Endodermal cell (in vitro differentiated cells): Measurements from ENCODE around the gene COX4I2. TPM values are rescaled to one million over a fixed set of nuclear protein-coding genes. Genes with fewer than 3 reads are reported as not detected.
A peak's percentile ranks its signal among the peaks of the same experiment; 100 is the strongest.

Experiments
- DNase-seq: peaks from one replicate; pipeline ENCODE4 v3.0.0-alpha.2; 2017
- H3K27ac ChIP-seq: 2 replicates; pipeline ENCODE4 v1.5.1; 2013; ENCODE audit warnings: mild to moderate bottlenecking, low read depth, low read length, moderate library complexity
- H3K27me3 ChIP-seq: 2 replicates; pipeline ENCODE4 v1.6.1; 2013; ENCODE audit warnings: mild to moderate bottlenecking, low read length, moderate library complexity; ENCODE audit not compliant: insufficient read depth, control insufficient read depth, poor library complexity, severe bottlenecking
- H3K36me3 ChIP-seq: 2 replicates; pipeline ENCODE4 v1.7.0; 2013; ENCODE audit warnings: mild to moderate bottlenecking, low read length, moderate library complexity; ENCODE audit not compliant: control insufficient read depth, insufficient read depth
- H3K4me1 ChIP-seq: one replicate; pipeline ENCODE4 v1.7.0; 2013; ENCODE audit warnings: low read length; ENCODE audit not compliant: control insufficient read depth, insufficient read depth
- H3K4me3 ChIP-seq: 2 replicates; pipeline ENCODE4 v1.5.1; 2013; ENCODE audit warnings: mild to moderate bottlenecking, low read length, moderate library complexity
- H3K9ac ChIP-seq: 2 replicates; pipeline ENCODE4 v1.6.1; 2013; ENCODE audit warnings: mild to moderate bottlenecking, low read length, moderate library complexity; ENCODE audit not compliant: poor library complexity, severe bottlenecking; ENCODE audit errors: extremely low read depth
- H3K9me3 ChIP-seq: 2 replicates; pipeline ENCODE4 v1.6.1; 2013; ENCODE audit warnings: mild to moderate bottlenecking, low read length, moderate library complexity; ENCODE audit not compliant: control insufficient read depth
- H3K27ac Mint-ChIP-seq: 2 replicates; pipeline ENCODE4 v1.8.0; 2020; ENCODE audit warnings: mixed read lengths
- H3K27me3 Mint-ChIP-seq: 2 replicates; pipeline ENCODE4 v1.8.0; 2021; ENCODE audit warnings: mild to moderate bottlenecking, mixed read lengths; ENCODE audit not compliant: insufficient read depth
- H3K36me3 Mint-ChIP-seq: 2 replicates; pipeline ENCODE4 v1.8.0; 2020; ENCODE audit warnings: low read depth, mixed read lengths
- H3K4me1 Mint-ChIP-seq: 2 replicates; pipeline ENCODE4 v1.8.0; 2020; ENCODE audit warnings: mixed read lengths
- H3K4me3 Mint-ChIP-seq: 2 replicates; pipeline ENCODE4 v1.8.0; 2020; ENCODE audit warnings: mild to moderate bottlenecking, moderate library complexity, mixed read lengths
- H3K9me3 Mint-ChIP-seq: 2 replicates; pipeline ENCODE4 v1.8.0; 2020; ENCODE audit warnings: mild to moderate bottlenecking, mixed read lengths
- CTCF ChIP-seq: fragments of 200-600 bp; sonication (generic); conservative IDR thresholded peaks from 2 replicates; pipeline ENCODE4 v1.5.0; 2021; ENCODE audit warnings: antibody characterized with exemption, mild to moderate bottlenecking
- WGBS, 2 experiments: methylation state at CpG; one replicate each; pipeline versions ENCODE4 v1.1.5 to v1.1.7; 2013; ENCODE audit warnings: missing lambda C conversion rate in 2 of 2, mixed read lengths in 1 of 2; ENCODE audit not compliant: insufficient coverage in 1 of 2, insufficient read length in 1 of 2; 5-methylcytosine and 5-hydroxymethylcytosine counted together
- total RNA-seq, 2 donors: library from RNA; stranded (reverse); fragmentation: NEBNext Ultra II Directional in 1 of 2; extraction: Animal tissue kit (Norgen Biotek cat#: 25700) in 1 of 2; gene quantifications; 2 replicates in 1 of 2; 3 replicates in 1 of 2; pipeline ENCODE4 v1.2.1, GENCODE V29; 2021

The COX4I2 gene
- total RNA-seq, 2 donors from 2014 or later: not detected

- H3K27me3 ChIP-seq: no peaks in the 10 kb centered on the region
- H3K9ac ChIP-seq: no peak overlapping the region
- no peaks in the 10 kb centered on the region for H3K9me3 ChIP-seq
- Mint-ChIP-seq H3K4me3 (no peak overlapping the region), H3K27ac (peak overlapping the region; percentile 87), H3K9me3 (no peaks in the 10 kb centered on the region), H3K4me1 (peaks cover 31% of the 10 kb centered on the region), H3K36me3 (no peaks in the 10 kb centered on the region), H3K27me3 (no peaks in the 10 kb centered on the region)
- peaks cover 6% of the 10 kb centered on the region for H3K4me1 ChIP-seq
- H3K4me3 ChIP-seq: no peak overlapping the region
- H3K27ac ChIP-seq: no peak overlapping the region
- DNase-seq: no peak
- WGBS, 2 experiments: 95 to 100% methylated on average over 1 to 13 of the region's 13 CpGs
- no peaks in the 10 kb centered on the region for H3K36me3 ChIP-seq
- no peak for TF ChIP-seq CTCF
These were observed 43.6 kb upstream of the COX4I2 start for GRCh38 chr20:31594002-31594557.

DNA sequence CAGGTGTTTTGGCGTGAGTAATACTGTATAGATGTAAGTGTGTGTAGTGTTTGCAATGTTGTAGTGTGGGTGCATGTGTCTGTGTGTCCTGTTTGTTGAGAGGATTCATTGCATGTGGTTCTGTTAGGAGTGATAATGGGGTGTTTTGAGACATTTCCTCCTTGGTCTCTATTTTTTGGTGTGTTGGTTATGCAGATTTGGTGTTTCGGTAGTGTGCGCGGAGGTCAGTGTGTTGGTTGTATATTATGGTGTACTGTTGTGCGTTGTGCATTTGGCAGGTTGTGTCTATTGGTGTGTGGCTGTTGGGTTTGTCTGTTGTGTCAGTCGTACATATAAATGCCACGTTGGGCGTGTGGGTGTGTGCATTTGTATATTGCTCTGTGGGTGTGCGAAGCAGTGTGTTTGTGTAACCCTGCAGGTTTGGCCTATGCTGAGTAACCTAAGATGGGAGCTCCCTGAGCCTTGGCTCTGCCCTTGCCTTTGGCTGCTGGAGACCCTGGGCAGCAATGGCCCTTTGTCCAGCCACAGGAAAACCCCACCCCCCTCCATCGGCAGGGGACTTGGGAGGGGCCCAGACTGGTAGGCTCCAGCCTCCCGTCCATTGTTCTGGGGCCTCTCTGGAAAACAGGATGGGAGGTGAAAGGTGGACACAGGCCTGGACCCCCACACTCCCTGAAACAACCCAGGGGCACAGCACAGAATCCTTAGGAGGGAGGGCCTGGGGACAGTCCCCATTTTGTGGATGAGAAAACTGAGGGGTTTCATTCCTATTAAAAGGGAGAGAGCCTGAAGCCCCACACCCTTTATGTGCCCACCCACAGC lies 42.9 kb upstream of the COX4I2 start:
- Histone ChIP-seq H3K9me3 (no peaks in the 10 kb centered on the region), H3K36me3 (no peaks in the 10 kb centered on the region), H3K4me1 (peaks cover 6% of the 10 kb centered on the region), H3K27me3 (no peaks in the 10 kb centered on the region), H3K9ac (no peak overlapping the region), H3K4me3 (no peak overlapping the region), H3K27ac (peak overlapping the region; percentile 78)
- TF ChIP-seq CTCF: no peak
- no peaks in the 10 kb centered on the region for H3K9me3 Mint-ChIP-seq
- H3K27ac Mint-ChIP-seq: peak overlapping the region; percentile 87
- peaks cover 31% of the 10 kb centered on the region for H3K4me1 Mint-ChIP-seq
- WGBS, 2 experiments: 78 to 100% methylated on average over 1 to 11 of the region's 11 CpGs
- no peaks in the 10 kb centered on the region for H3K27me3 Mint-ChIP-seq
- peak; percentile 89 for DNase-seq
- no peaks in the 10 kb centered on the region for H3K36me3 Mint-ChIP-seq
- H3K4me3 Mint-ChIP-seq: no peak overlapping the region

GRCh38 chr20:31595380-31595653 lies 42.4 kb upstream of the COX4I2 start:
- H3K36me3 ChIP-seq: no peaks in the 10 kb centered on the region
- Mint-ChIP-seq H3K27ac (peak overlapping the region; percentile 87), H3K4me1 (peaks cover 31% of the 10 kb centered on the region), H3K9me3 (no peaks in the 10 kb centered on the region), H3K27me3 (no peaks in the 10 kb centered on the region), H3K4me3 (no peak overlapping the region), H3K36me3 (no peaks in the 10 kb centered on the region)
- no peak overlapping the region for H3K4me3 ChIP-seq
- H3K27me3 ChIP-seq: no peaks in the 10 kb centered on the region
- peaks cover 6% of the 10 kb centered on the region for H3K4me1 ChIP-seq
- peak overlapping the region; percentile 78 for H3K27ac ChIP-seq
- TF ChIP-seq CTCF: no peak
- no peaks in the 10 kb centered on the region for H3K9me3 ChIP-seq
- WGBS, 2 experiments: 43 to 72% methylated on average over 1 to 3 of the region's 3 CpGs
- DNase-seq: no peak
- H3K9ac ChIP-seq: no peak overlapping the region
